Measurements from ENCODE around the gene NEGR1. TPM values are rescaled to one million over a fixed set of nuclear protein-coding genes. Genes with fewer than 3 reads are reported as not detected.

Gene NEGR1
- total RNA-seq, 1 experiment from 2014 or later: 0.05 TPM

DNA sequence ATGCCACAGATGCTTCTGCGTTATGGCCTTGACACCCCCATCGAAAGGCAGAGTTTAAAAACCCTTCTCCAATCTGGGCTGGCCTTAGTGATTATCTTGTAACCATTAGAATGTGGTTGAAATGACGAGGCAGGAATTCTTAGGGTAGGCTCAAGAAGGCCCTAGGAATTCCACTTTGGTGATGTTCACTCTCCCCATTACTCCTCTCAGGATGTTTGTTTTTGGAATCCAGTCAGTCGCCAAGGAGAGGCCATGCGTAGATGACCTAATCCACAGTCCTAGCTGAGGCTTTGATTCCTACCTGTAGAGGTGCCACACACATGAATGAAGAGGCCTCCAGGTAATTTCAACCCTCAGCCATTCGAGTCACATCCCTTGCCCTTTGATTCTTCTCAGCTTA lies 318.2 kb downstream of the NEGR1 start (continued):
- TF ChIP-seq, protein P1, sequence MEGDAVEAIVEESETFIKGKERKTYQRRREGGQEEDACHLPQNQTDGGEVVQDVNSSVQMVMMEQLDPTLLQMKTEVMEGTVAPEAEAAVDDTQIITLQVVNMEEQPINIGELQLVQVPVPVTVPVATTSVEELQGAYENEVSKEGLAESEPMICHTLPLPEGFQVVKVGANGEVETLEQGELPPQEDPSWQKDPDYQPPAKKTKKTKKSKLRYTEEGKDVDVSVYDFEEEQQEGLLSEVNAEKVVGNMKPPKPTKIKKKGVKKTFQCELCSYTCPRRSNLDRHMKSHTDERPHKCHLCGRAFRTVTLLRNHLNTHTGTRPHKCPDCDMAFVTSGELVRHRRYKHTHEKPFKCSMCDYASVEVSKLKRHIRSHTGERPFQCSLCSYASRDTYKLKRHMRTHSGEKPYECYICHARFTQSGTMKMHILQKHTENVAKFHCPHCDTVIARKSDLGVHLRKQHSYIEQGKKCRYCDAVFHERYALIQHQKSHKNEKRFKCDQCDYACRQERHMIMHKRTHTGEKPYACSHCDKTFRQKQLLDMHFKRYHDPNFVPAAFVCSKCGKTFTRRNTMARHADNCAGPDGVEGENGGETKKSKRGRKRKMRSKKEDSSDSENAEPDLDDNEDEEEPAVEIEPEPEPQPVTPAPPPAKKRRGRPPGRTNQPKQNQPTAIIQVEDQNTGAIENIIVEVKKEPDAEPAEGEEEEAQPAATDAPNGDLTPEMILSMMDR (IDR thresholded peaks at IDR 0.05 in 2 of 3, conservative IDR thresholded peaks at IDR 0.05 in 1 of 3; ENCODE audit: borderline replicate concordance in 1 of 3, insufficient read depth in 1 of 3, low read depth in 2 of 3, low read length in 2 of 3): no peak
- TF ChIP-seq CEBPB (IDR thresholded peaks at IDR 0.05; ENCODE audit: low read depth) (no peak), TCF7L2 (IDR thresholded peaks at IDR 0.05; ENCODE audit: borderline replicate concordance, extremely low read depth, insufficient read depth, insufficient read length) (no peak), SIN3A (IDR thresholded peaks at IDR 0.05; ENCODE audit: low read depth) (no peak), JUND (IDR thresholded peaks at IDR 0.05) (no peak), SP1 (IDR thresholded peaks at IDR 0.05; ENCODE audit: low read depth) (no peak)
- TF ChIP-seq, protein P2, sequence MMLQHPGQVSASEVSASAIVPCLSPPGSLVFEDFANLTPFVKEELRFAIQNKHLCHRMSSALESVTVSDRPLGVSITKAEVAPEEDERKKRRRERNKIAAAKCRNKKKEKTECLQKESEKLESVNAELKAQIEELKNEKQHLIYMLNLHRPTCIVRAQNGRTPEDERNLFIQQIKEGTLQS (IDR thresholded peaks at IDR 0.05): no peak

DNA sequence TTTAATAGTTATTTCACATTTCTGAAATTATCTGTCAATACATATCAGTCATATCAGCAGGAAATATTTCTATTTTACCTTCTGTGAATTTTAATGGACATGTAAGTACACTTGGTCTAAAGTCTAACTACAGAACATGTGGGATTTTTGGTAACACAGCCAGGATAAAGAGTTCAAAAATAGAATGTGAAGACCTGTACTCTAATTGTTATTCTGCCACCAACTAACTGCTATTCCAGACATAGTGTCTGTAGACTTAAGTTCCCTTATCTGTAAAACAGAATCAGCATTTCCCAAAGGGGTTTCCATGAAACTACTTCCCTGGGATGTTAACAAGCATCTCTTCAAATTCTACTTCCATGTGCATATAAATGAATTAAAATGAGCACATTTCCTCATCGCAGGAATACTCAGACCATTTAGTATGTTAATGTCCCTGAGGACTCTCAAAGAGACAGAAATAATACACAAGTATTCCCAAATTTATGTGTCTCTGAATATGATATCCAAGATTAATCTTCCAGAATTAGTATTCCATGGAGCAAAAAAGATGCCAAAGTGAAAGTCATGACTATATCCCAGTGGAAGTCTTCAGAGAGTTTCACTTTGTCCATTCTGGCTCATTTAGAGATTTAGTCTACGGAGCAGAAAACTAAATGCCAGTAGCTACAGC lies 325.6 kb downstream of the NEGR1 start:
- no peak overlapping the region for H3K9ac ChIP-seq (ENCODE audit: low read length)
- H2AFZ ChIP-seq (ENCODE audit: low read depth, low read length, poor library complexity, severe bottlenecking): no peak overlapping the region
- no peaks in the 10 kb centered on the region; a peak in 2 of 4 replicates for H3K9me3 ChIP-seq (ENCODE audit: control insufficient read depth in 1 of 2, insufficient read depth in 1 of 2, low read depth in 1 of 2, low read length in 2 of 2)
- no peak for DNase-seq (ENCODE audit: low read depth, low spot score)
- CTCF ChIA-PET: no interaction called here
- no peaks in the 10 kb centered on the region for H3K27me3 ChIP-seq (ENCODE audit: insufficient read depth, low read length)
- no peak overlapping the region for H3K27ac ChIP-seq (ENCODE audit: low read depth, low read length)
- BruUV-seq (replicated peaks): no TSS peak
- H3K4me2 ChIP-seq (ENCODE audit: low read length): no peak overlapping the region
- no peaks in the 10 kb centered on the region for H3K9me2 ChIP-seq (ENCODE audit: insufficient read depth)
- H4K20me1 ChIP-seq (ENCODE audit: insufficient read depth): no peaks in the 10 kb centered on the region
- intact Hi-C loops (cut with micrococcal nuclease): no loop called here
- ATAC-seq: no peak
- no peak overlapping the region for H3K4me3 ChIP-seq (replicated peaks in 1 of 2; ENCODE audit: low read depth in 1 of 2, low read length in 2 of 2)
- no peaks in the 10 kb centered on the region for H3K79me2 ChIP-seq (ENCODE audit: insufficient read depth, low read length)
- no peaks in the 10 kb centered on the region for H3K4me1 ChIP-seq (ENCODE audit: control insufficient read depth in 1 of 2, insufficient read depth in 2 of 2, low read length in 2 of 2)
- POLR2A ChIA-PET: no interaction called here
- RAD21 ChIA-PET (ENCODE audit: low non-redundant PET in 1 of 2, low total read pairs in 2 of 2, uncharacterized antibody in 2 of 2, unreplicated experiment in 2 of 2): no interaction called here
- no peaks in the 10 kb centered on the region for H3K36me3 ChIP-seq (ENCODE audit: control insufficient read depth in 1 of 2, insufficient read depth in 2 of 2, low read length in 2 of 2)
- no peak for TF ChIP-seq JUND (IDR thresholded peaks at IDR 0.05)
- no peak for TF ChIP-seq RAD21 (IDR thresholded peaks at IDR 0.05; ENCODE audit: low read depth)
- no peak for TF ChIP-seq TCF7L2 (IDR thresholded peaks at IDR 0.05; ENCODE audit: borderline replicate concordance, extremely low read depth, insufficient read depth, insufficient read length)
- TF ChIP-seq, protein P1 (IDR thresholded peaks at IDR 0.05 in 2 of 3, conservative IDR thresholded peaks at IDR 0.05 in 1 of 3; ENCODE audit: borderline replicate concordance in 1 of 3, insufficient read depth in 1 of 3, low read depth in 2 of 3, low read length in 2 of 3): no peak
- no peak for TF ChIP-seq ZFX (IDR thresholded peaks at IDR 0.05)
- TF ChIP-seq, protein P2 (IDR thresholded peaks at IDR 0.05): no peak
- no peak for TF ChIP-seq SRF (IDR thresholded peaks at IDR 0.05; ENCODE audit: low read depth)
- no peak for TF ChIP-seq FOSL1 (IDR thresholded peaks at IDR 0.05; ENCODE audit: low read depth)
- TF ChIP-seq, protein P3, sequence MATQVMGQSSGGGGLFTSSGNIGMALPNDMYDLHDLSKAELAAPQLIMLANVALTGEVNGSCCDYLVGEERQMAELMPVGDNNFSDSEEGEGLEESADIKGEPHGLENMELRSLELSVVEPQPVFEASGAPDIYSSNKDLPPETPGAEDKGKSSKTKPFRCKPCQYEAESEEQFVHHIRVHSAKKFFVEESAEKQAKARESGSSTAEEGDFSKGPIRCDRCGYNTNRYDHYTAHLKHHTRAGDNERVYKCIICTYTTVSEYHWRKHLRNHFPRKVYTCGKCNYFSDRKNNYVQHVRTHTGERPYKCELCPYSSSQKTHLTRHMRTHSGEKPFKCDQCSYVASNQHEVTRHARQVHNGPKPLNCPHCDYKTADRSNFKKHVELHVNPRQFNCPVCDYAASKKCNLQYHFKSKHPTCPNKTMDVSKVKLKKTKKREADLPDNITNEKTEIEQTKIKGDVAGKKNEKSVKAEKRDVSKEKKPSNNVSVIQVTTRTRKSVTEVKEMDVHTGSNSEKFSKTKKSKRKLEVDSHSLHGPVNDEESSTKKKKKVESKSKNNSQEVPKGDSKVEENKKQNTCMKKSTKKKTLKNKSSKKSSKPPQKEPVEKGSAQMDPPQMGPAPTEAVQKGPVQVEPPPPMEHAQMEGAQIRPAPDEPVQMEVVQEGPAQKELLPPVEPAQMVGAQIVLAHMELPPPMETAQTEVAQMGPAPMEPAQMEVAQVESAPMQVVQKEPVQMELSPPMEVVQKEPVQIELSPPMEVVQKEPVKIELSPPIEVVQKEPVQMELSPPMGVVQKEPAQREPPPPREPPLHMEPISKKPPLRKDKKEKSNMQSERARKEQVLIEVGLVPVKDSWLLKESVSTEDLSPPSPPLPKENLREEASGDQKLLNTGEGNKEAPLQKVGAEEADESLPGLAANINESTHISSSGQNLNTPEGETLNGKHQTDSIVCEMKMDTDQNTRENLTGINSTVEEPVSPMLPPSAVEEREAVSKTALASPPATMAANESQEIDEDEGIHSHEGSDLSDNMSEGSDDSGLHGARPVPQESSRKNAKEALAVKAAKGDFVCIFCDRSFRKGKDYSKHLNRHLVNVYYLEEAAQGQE (IDR thresholded peaks at IDR 0.05; ENCODE audit: low read depth): no peak
- TF ChIP-seq EZH2 (IDR thresholded peaks at IDR 0.05): no peak
- TF ChIP-seq EGR1 (IDR thresholded peaks at IDR 0.05; ENCODE audit: low read depth): no peak
- TF ChIP-seq, protein P4, sequence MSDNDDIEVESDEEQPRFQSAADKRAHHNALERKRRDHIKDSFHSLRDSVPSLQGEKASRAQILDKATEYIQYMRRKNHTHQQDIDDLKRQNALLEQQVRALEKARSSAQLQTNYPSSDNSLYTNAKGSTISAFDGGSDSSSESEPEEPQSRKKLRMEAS (IDR thresholded peaks at IDR 0.05): no peak
- TF ChIP-seq ZNF274 (IDR thresholded peaks at IDR 0.05; ENCODE audit: low read depth, low read length): no peak
- TF ChIP-seq SIN3A (IDR thresholded peaks at IDR 0.05; ENCODE audit: low read depth): no peak
